SK-N-SH treated with all-trans-retinoic acid at 6 μM for 48 hours (cell line): ENCODE data around the gene SRSF1.
A peak's percentile ranks its signal among the peaks of the same experiment; 100 is the strongest.

Source experiments
- ATAC-seq: fragments of 200-7000 bp; cut with Tn5 transposase; 3 replicates; pipeline ENCODE4 v1.9.1; 2020; ENCODE audit warnings: mild to moderate bottlenecking, moderate library complexity
- ZNF565 ChIP-seq: fragments of 450-650 bp; formaldehyde crosslinking; conservative IDR thresholded peaks from 2 replicates; pipeline ENCODE4 v1.5.0; 2020; ENCODE audit warnings: low read depth, mild to moderate bottlenecking, moderate library complexity
- TF ChIP-seq, protein P1 (sequence below): fragments of 250-450 bp; sonication (Bioruptor Pico); IDR thresholded peaks from 2 replicates; pipeline ENCODE4 v1.5.1; 2021; ENCODE audit warnings: mild to moderate bottlenecking, moderate library complexity
- TF ChIP-seq, protein P2 (sequence below): fragments of 250-450 bp; sonication (Bioruptor Pico); IDR thresholded peaks from 2 replicates; pipeline ENCODE4 v1.8.0; 2020; ENCODE audit warnings: mild to moderate bottlenecking, moderate library complexity, borderline replicate concordance

Gene SRSF1

DNA sequence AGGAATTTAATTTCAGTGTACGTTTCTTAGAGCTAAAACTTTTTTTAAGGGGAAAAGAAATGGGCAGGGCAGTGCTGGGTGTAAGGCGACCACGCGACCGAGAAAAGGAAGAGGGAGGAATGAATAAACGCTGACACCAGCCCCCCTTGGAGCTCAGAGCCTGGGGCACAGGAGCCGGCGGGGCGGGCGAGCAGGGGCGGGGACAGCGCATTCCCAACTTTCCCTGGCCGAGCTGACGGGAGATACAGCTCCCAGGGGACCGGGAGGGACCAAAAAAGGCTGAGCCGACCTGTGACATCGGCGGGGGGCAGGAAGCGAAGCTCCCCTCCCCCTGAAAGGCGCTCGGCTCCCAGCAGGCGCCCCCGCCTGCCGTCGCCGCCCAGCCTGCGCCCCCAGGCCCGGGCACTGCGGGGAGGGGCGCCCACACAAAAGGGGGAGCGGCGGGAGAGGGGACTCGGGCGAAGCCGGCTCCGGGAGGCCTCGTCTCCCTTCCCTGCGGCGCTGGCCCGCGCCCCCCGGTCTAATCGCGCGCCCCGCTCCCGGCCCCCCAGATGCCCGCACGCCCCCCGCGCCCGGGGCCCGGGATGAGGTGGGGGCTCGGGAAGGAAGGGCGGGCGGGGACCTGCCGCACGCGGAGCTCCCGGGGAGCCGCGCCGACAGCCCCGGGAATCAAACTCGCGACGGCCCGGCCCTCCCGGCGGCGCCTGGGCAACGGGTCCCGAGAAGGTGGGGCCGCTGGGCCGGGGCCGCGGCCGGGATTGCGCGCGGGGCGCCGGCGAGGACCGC lies 52.5 kb downstream of the SRSF1 start:
- ATAC-seq = peak; percentile 63
- TF ChIP-seq, protein P1, sequence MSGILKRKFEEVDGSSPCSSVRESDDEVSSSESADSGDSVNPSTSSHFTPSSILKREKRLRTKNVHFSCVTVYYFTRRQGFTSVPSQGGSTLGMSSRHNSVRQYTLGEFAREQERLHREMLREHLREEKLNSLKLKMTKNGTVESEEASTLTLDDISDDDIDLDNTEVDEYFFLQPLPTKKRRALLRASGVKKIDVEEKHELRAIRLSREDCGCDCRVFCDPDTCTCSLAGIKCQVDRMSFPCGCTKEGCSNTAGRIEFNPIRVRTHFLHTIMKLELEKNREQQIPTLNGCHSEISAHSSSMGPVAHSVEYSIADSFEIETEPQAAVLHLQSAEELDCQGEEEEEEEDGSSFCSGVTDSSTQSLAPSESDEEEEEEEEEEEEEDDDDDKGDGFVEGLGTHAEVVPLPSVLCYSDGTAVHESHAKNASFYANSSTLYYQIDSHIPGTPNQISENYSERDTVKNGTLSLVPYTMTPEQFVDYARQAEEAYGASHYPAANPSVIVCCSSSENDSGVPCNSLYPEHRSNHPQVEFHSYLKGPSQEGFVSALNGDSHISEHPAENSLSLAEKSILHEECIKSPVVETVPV (CRISPR knock-in tag) = no peak
- TF ChIP-seq, protein P2, sequence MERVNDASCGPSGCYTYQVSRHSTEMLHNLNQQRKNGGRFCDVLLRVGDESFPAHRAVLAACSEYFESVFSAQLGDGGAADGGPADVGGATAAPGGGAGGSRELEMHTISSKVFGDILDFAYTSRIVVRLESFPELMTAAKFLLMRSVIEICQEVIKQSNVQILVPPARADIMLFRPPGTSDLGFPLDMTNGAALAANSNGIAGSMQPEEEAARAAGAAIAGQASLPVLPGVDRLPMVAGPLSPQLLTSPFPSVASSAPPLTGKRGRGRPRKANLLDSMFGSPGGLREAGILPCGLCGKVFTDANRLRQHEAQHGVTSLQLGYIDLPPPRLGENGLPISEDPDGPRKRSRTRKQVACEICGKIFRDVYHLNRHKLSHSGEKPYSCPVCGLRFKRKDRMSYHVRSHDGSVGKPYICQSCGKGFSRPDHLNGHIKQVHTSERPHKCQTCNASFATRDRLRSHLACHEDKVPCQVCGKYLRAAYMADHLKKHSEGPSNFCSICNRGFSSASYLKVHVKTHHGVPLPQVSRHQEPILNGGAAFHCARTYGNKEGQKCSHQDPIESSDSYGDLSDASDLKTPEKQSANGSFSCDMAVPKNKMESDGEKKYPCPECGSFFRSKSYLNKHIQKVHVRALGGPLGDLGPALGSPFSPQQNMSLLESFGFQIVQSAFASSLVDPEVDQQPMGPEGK (CRISPR knock-in tag) = peak; percentile 72; the same call in 1 of the 2 replicates

DNA sequence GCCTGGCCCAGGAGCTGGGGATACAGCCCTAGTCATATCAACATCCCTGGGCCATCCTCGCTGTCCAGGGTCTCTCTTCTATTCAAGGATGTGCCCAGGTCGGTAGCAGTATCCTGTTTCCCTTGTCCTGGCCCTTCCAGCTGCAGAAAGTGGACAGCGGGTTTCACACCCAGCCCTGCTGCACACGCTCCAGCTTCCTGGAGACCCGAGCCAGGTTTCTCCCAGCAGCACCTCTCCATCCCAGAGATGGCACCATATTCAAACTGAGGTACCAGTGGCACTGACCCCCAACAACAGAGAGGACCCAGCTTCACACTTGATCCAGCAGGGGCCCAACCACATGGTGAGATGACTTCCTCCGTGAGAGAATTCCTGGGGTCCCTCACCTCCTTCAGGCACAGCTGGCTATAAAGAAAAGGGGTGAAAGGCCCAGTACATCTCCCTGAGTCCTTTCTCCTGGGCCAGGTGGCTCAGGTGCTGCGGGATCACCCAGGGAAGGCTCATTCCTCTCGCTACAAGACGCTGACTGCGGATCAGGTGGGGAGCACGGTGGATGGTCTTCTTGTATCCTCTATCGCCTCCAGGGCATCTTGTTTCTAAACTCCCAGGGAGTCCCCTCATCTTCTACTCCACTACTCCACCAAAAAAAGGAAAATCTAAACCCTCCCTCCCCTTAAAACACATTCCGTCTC lies 53.2 kb downstream of the SRSF1 start:
- no peak; the same call in 2 of the 3 replicates for ATAC-seq
- no peak for TF ChIP-seq ZNF565 (CRISPR knock-in tag)
- TF ChIP-seq, all 23 proteins: peak for 0
